ENCODE data around the gene PRND.
A peak's percentile ranks its signal among the peaks of the same experiment; 100 is the strongest.
"Not testable (repeated sequence)": the region's sequence is repeated elsewhere in the genome, so short reads cannot be mapped to it uniquely, and the experiment has no call there.

The PRND gene

GRCh38 chr20:4708856-4709255, 12.9 kb upstream of the PRND start:
- DNase-seq (ENCODE audit: low read depth): no peak

GRCh38 chr20:4709261-4710105, 12.2 kb upstream of the PRND start:
- DNase-seq (ENCODE audit: low read depth): no peak

- no peak for DNase-seq (ENCODE audit: low read depth)
These were observed 11.6 kb upstream of the PRND start for GRCh38 chr20:4710106-4710475.

GRCh38 chr20:4711511-4711910, 10.2 kb upstream of the PRND start:
- DNase-seq (ENCODE audit: low read depth): no peak

GRCh38 chr20:4713401-4713800, 8.3 kb upstream of the PRND start:
- peak; percentile 58 for DNase-seq (ENCODE audit: low read depth)

GRCh38 chr20:4714818-4715217, 6.9 kb upstream of the PRND start:
- DNase-seq (ENCODE audit: low read depth): no peak

GRCh38 chr20:4717816-4718570, 3.7 kb upstream of the PRND start:
- DNase-seq (ENCODE audit: low read depth): no peak

- DNase-seq (ENCODE audit: low read depth): no peak
These were observed 2.5 kb upstream of the PRND start for GRCh38 chr20:4719190-4719589.

- DNase-seq (ENCODE audit: low read depth): no peak
These were observed 1.4 kb upstream of the PRND start for GRCh38 chr20:4720041-4720976.

- DNase-seq (ENCODE audit: low read depth): no peak
These were observed 746 bp upstream of the PRND start for GRCh38 chr20:4720977-4721349.

- DNase-seq (ENCODE audit: low read depth): no peak
These were observed 862 bp downstream of the PRND start for GRCh38 chr20:4722571-4722970.

GRCh38 chr20:4722993-4723392, 1.3 kb downstream of the PRND start:
- no peak for DNase-seq (ENCODE audit: low read depth)

- not testable (repeated sequence) for DNase-seq (ENCODE audit: low read depth)
These were observed 1.8 kb downstream of the PRND start for GRCh38 chr20:4723553-4723952.

- no peak for DNase-seq (ENCODE audit: low read depth)
These were observed 3.0 kb downstream of the PRND start for GRCh38 chr20:4724459-4725262.

GRCh38 chr20:4725263-4725550, 3.5 kb downstream of the PRND start:
- no peak for DNase-seq (ENCODE audit: low read depth)

- peak; percentile 88 for DNase-seq (ENCODE audit: low read depth)
These were observed 5.1 kb downstream of the PRND start for GRCh38 chr20:4726710-4727397.

GRCh38 chr20:4728120-4728760, 6.5 kb downstream of the PRND start:
- peak; percentile 53 for DNase-seq (ENCODE audit: low read depth)

- DNase-seq (ENCODE audit: low read depth): no peak
These were observed 7.6 kb downstream of the PRND start for GRCh38 chr20:4729265-4729664.

- DNase-seq (ENCODE audit: low read depth): no peak
These were observed 9.1 kb downstream of the PRND start for GRCh38 chr20:4730780-4731179.

- no peak for DNase-seq (ENCODE audit: low read depth)
These were observed 15.2 kb downstream of the PRND start for GRCh38 chr20:4736875-4737274.

All from HS-5 (cell line).